ENCODE results near the gene PI16. TPM values are rescaled to one million over a fixed set of nuclear protein-coding genes. Genes with fewer than 3 reads are reported as not detected.

Gene PI16
- total RNA-seq, 2 experiments from 2014 or later, result 0.37 to 2.0 TPM

- DNase-seq (no peak), ATAC-seq (no peak)
- peaks cover 22% of the 10 kb centered on the region for H3K36me3 Mint-ChIP-seq
- peaks cover 46% of the 10 kb centered on the region for H3K4me1 Mint-ChIP-seq
- CTCF ChIA-PET, result interaction anchor here (1.7 to 1.9 kb wide), 2 partner anchors 53 to 91 kb away, joined by 5 to 7 read pairs; no protein-coding TSS in a partner anchor
- H3K4me3 Mint-ChIP-seq, result no peak overlapping the region
- H3K27ac Mint-ChIP-seq, result no peak overlapping the region
- no peaks in the 10 kb centered on the region for H3K9me3 Mint-ChIP-seq (ENCODE audit: low read depth)
- no peaks in the 10 kb centered on the region for H3K27me3 Mint-ChIP-seq
Measured at GRCh38 chr6:36964908-36965307, 10.4 kb downstream of the PI16 start.

GRCh38 chr6:36967301-36967700 lies 12.8 kb downstream of the PI16 start:
- ATAC-seq, result no peak
- H3K27ac Mint-ChIP-seq, result no peak overlapping the region
- no peak overlapping the region for H3K4me3 Mint-ChIP-seq
- peaks cover 26% of the 10 kb centered on the region for H3K4me1 Mint-ChIP-seq
- no peaks in the 10 kb centered on the region for H3K9me3 Mint-ChIP-seq (ENCODE audit: low read depth)
- peaks cover 31% of the 10 kb centered on the region for H3K36me3 Mint-ChIP-seq
- CTCF ChIA-PET, result no interaction called here
- no peak for DNase-seq
- no peaks in the 10 kb centered on the region for H3K27me3 Mint-ChIP-seq

GRCh38 chr6:36967757-36968156 lies 13.2 kb downstream of the PI16 start:
- H3K4me1 Mint-ChIP-seq, result peaks cover 22% of the 10 kb centered on the region
- no peaks in the 10 kb centered on the region for H3K27me3 Mint-ChIP-seq
- H3K4me3 Mint-ChIP-seq, result no peak overlapping the region
- H3K36me3 Mint-ChIP-seq, result peaks cover 33% of the 10 kb centered on the region
- no peak for DNase-seq
- ATAC-seq, result no peak
- no peaks in the 10 kb centered on the region for H3K9me3 Mint-ChIP-seq (ENCODE audit: low read depth)
- CTCF ChIA-PET, result no interaction called here
- H3K27ac Mint-ChIP-seq, result no peak overlapping the region

- Mint-ChIP-seq H3K27me3 (no peaks in the 10 kb centered on the region), H3K4me1 (peaks cover 15% of the 10 kb centered on the region), H3K36me3 (peaks cover 39% of the 10 kb centered on the region), H3K4me3 (no peak overlapping the region), H3K9me3 (ENCODE audit: low read depth) (no peaks in the 10 kb centered on the region), H3K27ac (no peak overlapping the region)
- CTCF ChIA-PET, result interaction anchor here (1.4 kb wide), 1 partner anchor 9 kb away, joined by 4 read pairs; no protein-coding TSS in a partner anchor
- no peak for DNase-seq
- ATAC-seq, result no peak
Measured at GRCh38 chr6:36968266-36968977, 13.9 kb downstream of the PI16 start.

GRCh38 chr6:36969240-36969691 lies 14.7 kb downstream of the PI16 start:
- Mint-ChIP-seq H3K4me1 (peaks cover 7% of the 10 kb centered on the region), H3K36me3 (peaks cover 44% of the 10 kb centered on the region), H3K4me3 (no peak overlapping the region), H3K9me3 (ENCODE audit: low read depth) (no peaks in the 10 kb centered on the region), H3K27me3 (no peaks in the 10 kb centered on the region), H3K27ac (no peak overlapping the region)
- no peak for DNase-seq
- no peak for ATAC-seq
- CTCF ChIA-PET, result interaction anchor here (0.8 to 1.4 kb wide), 2 partner anchors 8 to 49 kb away, joined by 3 to 4 read pairs; no protein-coding TSS in a partner anchor

GRCh38 chr6:36969988-36970891 lies 15.7 kb downstream of the PI16 start:
- no peak for DNase-seq
- Mint-ChIP-seq H3K4me1 (peaks cover 1% of the 10 kb centered on the region), H3K9me3 (ENCODE audit: low read depth) (no peaks in the 10 kb centered on the region), H3K27ac (no peak overlapping the region), H3K36me3 (peaks cover 53% of the 10 kb centered on the region), H3K27me3 (no peaks in the 10 kb centered on the region), H3K4me3 (no peak overlapping the region)
- no peak for ATAC-seq
- CTCF ChIA-PET, result interaction anchor here (0.8 to 1.0 kb wide), 2 partner anchors 48 to 95 kb away, joined by 3 read pairs; no protein-coding TSS in a partner anchor

GRCh38 chr6:36970892-36971842 lies 16.6 kb downstream of the PI16 start:
- CTCF ChIA-PET, result interaction anchor here (1.0 kb wide), 1 partner anchor 96 kb away, joined by 3 read pairs; no protein-coding TSS in a partner anchor
- no peak overlapping the region for H3K4me3 Mint-ChIP-seq
- H3K27ac Mint-ChIP-seq, result peak overlapping the region; percentile 24
- peaks cover 1% of the 10 kb centered on the region for H3K4me1 Mint-ChIP-seq
- no peaks in the 10 kb centered on the region for H3K9me3 Mint-ChIP-seq (ENCODE audit: low read depth)
- H3K36me3 Mint-ChIP-seq, result peaks cover 54% of the 10 kb centered on the region
- no peaks in the 10 kb centered on the region for H3K27me3 Mint-ChIP-seq
- no peak for ATAC-seq
- no peak for DNase-seq

GRCh38 chr6:36971921-36972673 lies 17.6 kb downstream of the PI16 start:
- Mint-ChIP-seq H3K9me3 (ENCODE audit: low read depth) (no peaks in the 10 kb centered on the region), H3K27me3 (no peaks in the 10 kb centered on the region), H3K4me3 (no peak overlapping the region), H3K36me3 (peaks cover 56% of the 10 kb centered on the region), H3K4me1 (peaks cover 1% of the 10 kb centered on the region), H3K27ac (no peak overlapping the region)
- CTCF ChIA-PET, result no interaction called here
- DNase-seq, result no peak
- no peak for ATAC-seq

- Mint-ChIP-seq H3K27ac (no peak overlapping the region), H3K4me1 (peaks cover 1% of the 10 kb centered on the region), H3K36me3 (peaks cover 56% of the 10 kb centered on the region), H3K27me3 (no peaks in the 10 kb centered on the region), H3K4me3 (no peak overlapping the region), H3K9me3 (ENCODE audit: low read depth) (no peaks in the 10 kb centered on the region)
- ATAC-seq, result no peak
- no peak for DNase-seq
- CTCF ChIA-PET, result no interaction called here
Measured at GRCh38 chr6:36973190-36973589, 18.7 kb downstream of the PI16 start.

GRCh38 chr6:36973647-36974046 lies 19.1 kb downstream of the PI16 start:
- peaks cover 57% of the 10 kb centered on the region for H3K36me3 Mint-ChIP-seq
- CTCF ChIA-PET, result no interaction called here
- no peaks in the 10 kb centered on the region for H3K27me3 Mint-ChIP-seq
- DNase-seq, result no peak
- H3K9me3 Mint-ChIP-seq (ENCODE audit: low read depth), result no peaks in the 10 kb centered on the region
- no peak overlapping the region for H3K27ac Mint-ChIP-seq
- ATAC-seq, result no peak
- no peak overlapping the region for H3K4me3 Mint-ChIP-seq
- H3K4me1 Mint-ChIP-seq, result peaks cover 1% of the 10 kb centered on the region

- H3K4me1 Mint-ChIP-seq, result peaks cover 10% of the 10 kb centered on the region
- no peak for ATAC-seq
- CTCF ChIA-PET, result interaction anchor here (0.8 to 2.8 kb wide), 3 partner anchors 19 to 90 kb away, joined by 3 to 9 read pairs (median 7); partner anchors contain the start of gene C6orf89
- H3K36me3 Mint-ChIP-seq, result peaks cover 49% of the 10 kb centered on the region
- H3K9me3 Mint-ChIP-seq (ENCODE audit: low read depth), result no peaks in the 10 kb centered on the region
- no peak overlapping the region for H3K27ac Mint-ChIP-seq
- no peak for DNase-seq
- no peak overlapping the region for H3K4me3 Mint-ChIP-seq
- H3K27me3 Mint-ChIP-seq, result no peaks in the 10 kb centered on the region
Measured at GRCh38 chr6:36975231-36976006, 20.9 kb downstream of the PI16 start.

GRCh38 chr6:36976007-36976264 lies 21.4 kb downstream of the PI16 start:
- ATAC-seq, result no peak
- DNase-seq, result no peak
- H3K4me1 Mint-ChIP-seq, result peaks cover 14% of the 10 kb centered on the region
- H3K4me3 Mint-ChIP-seq, result no peak overlapping the region
- CTCF ChIA-PET, result interaction anchor here (2.3 to 2.8 kb wide), 2 partner anchors 42 to 90 kb away, joined by 7 to 9 read pairs; partner anchors contain the start of gene C6orf89
- peaks cover 50% of the 10 kb centered on the region for H3K36me3 Mint-ChIP-seq
- no peaks in the 10 kb centered on the region for H3K27me3 Mint-ChIP-seq
- no peak overlapping the region for H3K27ac Mint-ChIP-seq
- no peaks in the 10 kb centered on the region for H3K9me3 Mint-ChIP-seq (ENCODE audit: low read depth)

Measured in activated CD8-positive, alpha-beta memory T cell treated with anti-CD3 and anti-CD28 coated beads, Interleukin-2, amount 10 ng/mL, durations not matched to agents 7 days and 5 days (primary cell).